RWPE2 (cell line): Measurements from ENCODE around the gene COMTD1.
A peak's percentile ranks its signal among the peaks of the same experiment; 100 is the strongest.
"Not testable (repeated sequence)": the region's sequence is repeated elsewhere in the genome, so short reads cannot be mapped to it uniquely, and the experiment has no call there.

Experiments used
- ATAC-seq: fragments of 200-7000 bp; cut with Tn5 transposase; 3 replicates; pipeline ENCODE4 v1.9.1; 2021; ENCODE audit warnings: low read depth
- DNase-seq: peaks from one replicate; pipeline ENCODE4 v3.0.0-alpha.2; 2020; ENCODE audit warnings: low spot score
- H3K27ac ChIP-seq: fragments of 450-650 bp; 2 replicates; pipeline ENCODE4 v1.5.1; 2017; ENCODE audit warnings: mild to moderate bottlenecking; ENCODE audit not compliant: poor library complexity, severe bottlenecking
- H3K27me3 ChIP-seq: fragments of 250-450 bp; sonication (Bioruptor Pico); 2 replicates; pipeline ENCODE4 v1.5.1; 2021; ENCODE audit warnings: mild to moderate bottlenecking, moderate library complexity; ENCODE audit not compliant: insufficient read depth, poor library complexity, severe bottlenecking
- H3K36me3 ChIP-seq: fragments of 250-450 bp; sonication (Bioruptor Pico); 2 replicates; pipeline ENCODE4 v1.5.1; 2020; ENCODE audit warnings: low read depth, mild to moderate bottlenecking, moderate library complexity
- H3K4me1 ChIP-seq: fragments of 250-450 bp; sonication (Bioruptor Pico); 2 replicates; pipeline ENCODE4 v1.5.1; 2021; ENCODE audit warnings: mild to moderate bottlenecking, moderate library complexity; ENCODE audit not compliant: insufficient read depth, poor library complexity, severe bottlenecking
- H3K4me3 ChIP-seq: fragments of 250-450 bp; sonication (Bioruptor Pico); 2 replicates; pipeline ENCODE4 v1.5.1; 2021; ENCODE audit warnings: mild to moderate bottlenecking, moderate library complexity; ENCODE audit not compliant: severe bottlenecking
- H3K9me3 ChIP-seq: fragments of 250-450 bp; sonication (Bioruptor Pico); 2 replicates; pipeline ENCODE4 v1.5.1; 2021; ENCODE audit warnings: mild to moderate bottlenecking, moderate library complexity; ENCODE audit not compliant: severe bottlenecking
- CTCF ChIP-seq: fragments of 450-650 bp; IDR thresholded peaks from one replicate; pipeline ENCODE4 v1.5.1; 2017; ENCODE audit warnings: mild to moderate bottlenecking, moderate library complexity; ENCODE audit not compliant: poor library complexity, severe bottlenecking

Gene COMTD1

DNA sequence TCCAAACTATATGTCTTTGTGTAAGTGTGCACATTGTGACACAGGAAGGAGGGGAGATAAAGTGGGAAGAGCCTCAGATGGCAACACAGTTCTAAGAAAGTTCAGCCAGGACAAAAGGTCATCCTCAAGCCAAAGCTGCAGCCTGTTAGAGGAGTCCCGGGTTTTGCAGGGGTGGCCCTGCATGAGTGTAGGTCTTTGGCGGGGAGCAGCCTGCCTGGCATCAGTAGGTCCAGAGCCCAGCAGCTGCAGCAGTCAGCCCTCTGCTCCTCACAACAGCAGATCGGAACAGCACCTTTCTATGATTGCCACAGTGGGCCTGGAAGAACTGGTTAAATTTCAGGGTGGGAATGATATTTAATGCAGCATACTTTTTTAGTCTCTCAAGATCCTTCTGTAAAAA, 38.7 kb downstream of the COMTD1 start:
- Histone ChIP-seq H3K9me3 (no peaks in the 10 kb centered on the region), H3K27ac (no peak overlapping the region), H3K4me3 (no peak overlapping the region), H3K4me1 (peaks cover 15% of the 10 kb centered on the region), H3K36me3 (no peaks in the 10 kb centered on the region), H3K27me3 (no peaks in the 10 kb centered on the region)
- DNase-seq (no peak), ATAC-seq (no peak)
- TF ChIP-seq CTCF = no peak

DNA sequence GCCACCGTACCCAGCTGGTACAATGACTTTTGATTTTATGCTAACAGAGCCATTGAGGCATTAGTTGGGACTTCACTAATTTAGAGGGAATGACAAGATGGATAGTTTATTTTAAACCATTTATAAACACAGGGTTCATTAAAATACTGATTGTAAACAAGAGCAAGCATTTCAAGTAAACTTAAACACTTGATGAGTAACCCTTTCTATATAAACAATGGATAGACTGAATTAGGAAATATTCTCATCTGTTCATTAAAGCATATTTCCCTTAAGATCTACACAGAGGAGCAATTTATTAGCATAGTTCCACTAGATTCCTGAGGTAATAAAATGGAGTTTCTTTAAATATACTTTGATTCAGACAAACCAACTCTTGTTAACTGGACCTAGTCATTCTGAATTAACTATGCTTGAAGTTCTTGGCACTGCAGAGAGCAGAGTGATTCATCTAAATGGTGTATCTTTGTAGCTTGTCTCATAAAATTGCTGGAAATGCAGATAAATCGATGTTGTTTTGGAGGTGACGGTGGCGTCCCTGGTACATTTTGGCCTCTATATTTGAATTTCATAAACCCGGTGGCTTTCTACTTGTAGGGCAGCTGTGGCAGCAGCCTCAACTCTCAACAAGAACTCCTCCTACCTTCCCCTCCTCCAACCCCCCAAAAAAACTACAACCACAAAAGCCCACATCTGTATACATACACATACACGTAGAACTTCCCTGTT, 40.6 kb downstream of the COMTD1 start:
- ATAC-seq (peak; percentile 43; the same call in 2 of the 3 replicates), DNase-seq (no peak)
- H3K4me3 ChIP-seq = no peak overlapping the region
- H3K4me1 ChIP-seq = peaks cover 22% of the 10 kb centered on the region
- H3K9me3 ChIP-seq = no peaks in the 10 kb centered on the region
- TF ChIP-seq CTCF = no peak
- H3K27me3 ChIP-seq = no peaks in the 10 kb centered on the region
- H3K36me3 ChIP-seq = no peaks in the 10 kb centered on the region
- H3K27ac ChIP-seq = peak overlapping the region; percentile 35

DNA sequence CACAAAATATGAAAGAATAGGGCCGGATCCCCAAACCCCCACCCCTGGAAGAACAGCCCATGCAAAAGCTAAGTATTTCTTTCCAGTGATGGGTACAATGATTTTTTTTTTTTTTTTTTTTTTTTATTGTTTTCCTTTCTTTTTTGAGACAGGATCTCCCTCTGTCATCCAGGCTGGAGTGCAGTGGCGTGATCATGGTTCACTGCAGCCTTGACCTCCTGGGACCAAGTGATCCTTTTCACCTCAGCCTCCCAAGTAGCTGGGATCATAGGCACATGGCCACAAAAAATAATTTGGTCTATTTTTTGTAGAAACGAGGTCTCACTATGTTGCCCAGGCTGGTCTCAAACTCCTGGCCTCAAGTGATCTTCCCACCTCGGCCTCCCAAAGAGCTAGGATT, 41.1 kb downstream of the COMTD1 start:
- Histone ChIP-seq H3K4me1 (peaks cover 22% of the 10 kb centered on the region), H3K27ac (peak overlapping the region; percentile 35)
- H3K27me3 ChIP-seq, H3K36me3 ChIP-seq, DNase-seq, H3K9me3 ChIP-seq, ATAC-seq, H3K4me3 ChIP-seq: not testable (repeated sequence)

GRCh38 chr10:75191821-75192568, 43.8 kb downstream of the COMTD1 start:
- DNase-seq (no peak), ATAC-seq (peak; percentile 92)
- Histone ChIP-seq H3K27ac (peak overlapping the region; percentile 58), H3K4me3 (no peak overlapping the region), H3K9me3 (no peaks in the 10 kb centered on the region), H3K36me3 (no peaks in the 10 kb centered on the region), H3K4me1 (peaks cover 30% of the 10 kb centered on the region), H3K27me3 (no peaks in the 10 kb centered on the region)
- no peak for TF ChIP-seq CTCF

GRCh38 chr10:75189266-75190096, 46.3 kb downstream of the COMTD1 start:
- H3K27me3 ChIP-seq = no peaks in the 10 kb centered on the region
- H3K36me3 ChIP-seq = no peaks in the 10 kb centered on the region
- peaks cover 21% of the 10 kb centered on the region for H3K4me1 ChIP-seq
- TF ChIP-seq CTCF = no peak
- DNase-seq = no peak
- no peaks in the 10 kb centered on the region for H3K9me3 ChIP-seq
- H3K27ac ChIP-seq = no peak overlapping the region
- no peak for ATAC-seq
- no peak overlapping the region for H3K4me3 ChIP-seq

DNA sequence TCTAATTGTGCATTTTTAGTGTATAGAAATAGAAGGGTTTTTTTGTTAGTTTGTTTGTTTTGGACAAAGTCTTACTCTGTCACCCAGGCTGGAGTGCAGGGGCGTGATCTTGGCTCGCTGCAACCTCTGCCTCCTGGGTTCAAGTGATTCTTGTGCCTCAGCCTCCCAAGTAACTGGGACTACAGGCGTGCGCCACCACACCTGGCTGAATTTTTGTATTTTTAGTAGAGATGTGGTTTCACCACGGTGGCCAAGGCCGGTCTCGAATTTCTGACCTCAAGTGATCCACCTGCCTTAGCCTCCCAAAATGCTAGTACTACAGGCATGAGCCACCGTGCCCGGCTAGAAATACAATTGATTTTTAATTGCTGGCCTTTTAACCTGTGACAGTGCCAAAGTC, 47.2 kb downstream of the COMTD1 start:
- H3K27ac ChIP-seq = peak overlapping the region; percentile 39
- not testable (repeated sequence) for H3K27me3 ChIP-seq, DNase-seq, H3K36me3 ChIP-seq, H3K4me3 ChIP-seq, ATAC-seq, H3K9me3 ChIP-seq
- H3K4me1 ChIP-seq = peaks cover 21% of the 10 kb centered on the region
